Activated naive CD4-positive, alpha-beta T cell treated with anti-CD3 and anti-CD28 coated beads for 36 hours (primary cell): ENCODE data around the gene ACP1. TPM values are rescaled to one million over a fixed set of nuclear protein-coding genes. Genes with fewer than 3 reads are reported as not detected.

Experiments used
- CTCF ChIA-PET: fragments of 350-600 bp; sonication (Branson Sonifier 250); formaldehyde crosslinking; loops from one replicate; lab custom pipeline; 2021; ENCODE audit warnings: antibody characterized with exemption; lab: Charles Lee
- DNase-seq: peaks from one replicate; pipeline ENCODE4 v3.0.0-alpha.2; 2020
- H3K27ac Mint-ChIP-seq: one replicate; pipeline ENCODE4 v1.8.0; 2021; ENCODE audit warnings: mild to moderate bottlenecking, mixed read lengths
- H3K27me3 Mint-ChIP-seq: one replicate; pipeline ENCODE4 v1.8.0; 2021; ENCODE audit warnings: low read depth, mixed read lengths
- H3K36me3 Mint-ChIP-seq: one replicate; pipeline ENCODE4 v1.8.0; 2021; ENCODE audit warnings: low read depth, mixed read lengths
- H3K4me1 Mint-ChIP-seq: one replicate; pipeline ENCODE4 v1.8.0; 2021; ENCODE audit warnings: low read depth, mixed read lengths
- H3K4me3 Mint-ChIP-seq: one replicate; pipeline ENCODE4 v1.8.0; 2021; ENCODE audit warnings: mild to moderate bottlenecking, moderate library complexity, mixed read lengths
- H3K9me3 Mint-ChIP-seq: one replicate; pipeline ENCODE4 v1.8.0; 2021; ENCODE audit warnings: mixed read lengths
- intact Hi-C: fragments of 100-400 bp; cut with micrococcal nuclease; formaldehyde crosslinking; loops from one replicate; pipeline ENCODE4 v1.15.1; 2023
- total RNA-seq, 2 experiments: library from RNA; stranded (reverse); gene quantifications; one replicate each; pipeline ENCODE4 v1.2.3, GENCODE V29; 2021

The ACP1 gene
- total RNA-seq, 2 experiments from 2014 or later, result 144 to 147 TPM

GRCh38 chr2:238431-238830 is 26.3 kb upstream of the ACP1 start:
- CTCF ChIA-PET, result interaction anchor here (0.6 kb wide), 1 partner anchor 14 kb away, joined by 3 read pairs; no protein-coding TSS in a partner anchor
- no peak for DNase-seq
- Mint-ChIP-seq H3K9me3 (peaks cover 2% of the 10 kb centered on the region), H3K4me1 (peaks cover 2% of the 10 kb centered on the region), H3K27ac (no peak overlapping the region), H3K36me3 (peaks cover 27% of the 10 kb centered on the region), H3K27me3 (no peaks in the 10 kb centered on the region), H3K4me3 (no peak overlapping the region)
- intact Hi-C loops, result no loop called here

- CTCF ChIA-PET, result no interaction called here
- H3K27ac Mint-ChIP-seq, result no peak overlapping the region
- DNase-seq, result no peak
- H3K9me3 Mint-ChIP-seq, result peaks cover 2% of the 10 kb centered on the region
- intact Hi-C loops, result no loop called here
- H3K4me3 Mint-ChIP-seq, result no peak overlapping the region
- peaks cover 2% of the 10 kb centered on the region for H3K4me1 Mint-ChIP-seq
- no peaks in the 10 kb centered on the region for H3K27me3 Mint-ChIP-seq
- peaks cover 29% of the 10 kb centered on the region for H3K36me3 Mint-ChIP-seq
Observed at GRCh38 chr2:238869-239268, 25.9 kb upstream of the ACP1 start.

- H3K36me3 Mint-ChIP-seq, result peaks cover 44% of the 10 kb centered on the region
- no peak for DNase-seq
- intact Hi-C loops, result no loop called here
- H3K27ac Mint-ChIP-seq, result no peak overlapping the region
- CTCF ChIA-PET, result no interaction called here
- H3K9me3 Mint-ChIP-seq, result peaks cover 2% of the 10 kb centered on the region
- H3K27me3 Mint-ChIP-seq, result no peaks in the 10 kb centered on the region
- peaks cover 5% of the 10 kb centered on the region for H3K4me1 Mint-ChIP-seq
- no peak overlapping the region for H3K4me3 Mint-ChIP-seq
Observed at GRCh38 chr2:244547-244946, 20.2 kb upstream of the ACP1 start.

GRCh38 chr2:246489-247144 is 18.1 kb upstream of the ACP1 start:
- peaks cover 2% of the 10 kb centered on the region for H3K9me3 Mint-ChIP-seq
- no peak overlapping the region for H3K4me3 Mint-ChIP-seq
- peaks cover 36% of the 10 kb centered on the region for H3K36me3 Mint-ChIP-seq
- peaks cover 5% of the 10 kb centered on the region for H3K4me1 Mint-ChIP-seq
- CTCF ChIA-PET, result interaction anchor here (0.7 to 2.9 kb wide), 13 partner anchors 10 to 391 kb away, joined by 3 to 18 read pairs (median 3); no protein-coding TSS in a partner anchor
- H3K27ac Mint-ChIP-seq, result no peak overlapping the region
- peak; percentile 51 for DNase-seq
- H3K27me3 Mint-ChIP-seq, result no peaks in the 10 kb centered on the region
- intact Hi-C loops, result loop anchor here (1.0 to 2.0 kb wide), 4 partner anchors 18 to 416 kb away; partner anchors contain the start of genes ACP1 and SH3YL1

- Mint-ChIP-seq H3K36me3 (peaks cover 25% of the 10 kb centered on the region), H3K27me3 (no peaks in the 10 kb centered on the region), H3K27ac (no peak overlapping the region), H3K4me1 (peaks cover 5% of the 10 kb centered on the region), H3K9me3 (no peaks in the 10 kb centered on the region), H3K4me3 (no peak overlapping the region)
- CTCF ChIA-PET, result interaction anchor here (1.0 to 1.3 kb wide), 2 partner anchors 8 to 14 kb away, joined by 3 to 4 read pairs; no protein-coding TSS in a partner anchor
- DNase-seq, result no peak
- intact Hi-C loops, result no loop called here
Observed at GRCh38 chr2:248724-249123, 16.0 kb upstream of the ACP1 start.

- Mint-ChIP-seq H3K27me3 (no peaks in the 10 kb centered on the region), H3K27ac (no peak overlapping the region), H3K4me3 (no peak overlapping the region), H3K9me3 (no peaks in the 10 kb centered on the region), H3K4me1 (peaks cover 5% of the 10 kb centered on the region), H3K36me3 (peaks cover 19% of the 10 kb centered on the region)
- no peak for DNase-seq
- intact Hi-C loops, result no loop called here
- CTCF ChIA-PET, result no interaction called here
Observed at GRCh38 chr2:249538-250042, 15.2 kb upstream of the ACP1 start.

GRCh38 chr2:252001-252602 is 12.6 kb upstream of the ACP1 start:
- peaks cover 2% of the 10 kb centered on the region for H3K4me1 Mint-ChIP-seq

GRCh38 chr2:253202-253638 is 11.5 kb upstream of the ACP1 start:
- intact Hi-C loops, result no loop called here
- CTCF ChIA-PET, result no interaction called here
- no peak for DNase-seq
- Mint-ChIP-seq H3K27me3 (no peaks in the 10 kb centered on the region), H3K4me1 (peaks cover 2% of the 10 kb centered on the region), H3K27ac (no peak overlapping the region), H3K4me3 (no peak overlapping the region), H3K36me3 (peaks cover 14% of the 10 kb centered on the region), H3K9me3 (peaks cover 7% of the 10 kb centered on the region)

More at GRCh38 chr2:252001-252602, 12.6 kb upstream of the ACP1 start:
- no peaks in the 10 kb centered on the region for H3K9me3 Mint-ChIP-seq
- no peak for DNase-seq
- CTCF ChIA-PET, result interaction anchor here (0.6 to 0.9 kb wide), 2 partner anchors 14 to 69 kb away, joined by 3 read pairs; no protein-coding TSS in a partner anchor
- no peaks in the 10 kb centered on the region for H3K27me3 Mint-ChIP-seq
- intact Hi-C loops, result no loop called here
- H3K27ac Mint-ChIP-seq, result no peak overlapping the region
- no peak overlapping the region for H3K4me3 Mint-ChIP-seq
- H3K36me3 Mint-ChIP-seq, result peaks cover 11% of the 10 kb centered on the region

- CTCF ChIA-PET, result interaction anchor here (1.1 kb wide), 1 partner anchor 17 kb away, joined by 3 read pairs; no protein-coding TSS in a partner anchor
Observed at GRCh38 chr2:254241-254640, 10.5 kb upstream of the ACP1 start.

GRCh38 chr2:255195-255594 is 9.6 kb upstream of the ACP1 start:
- DNase-seq, result no peak
- peaks cover 17% of the 10 kb centered on the region for H3K9me3 Mint-ChIP-seq
- no peak overlapping the region for H3K27ac Mint-ChIP-seq
- H3K4me1 Mint-ChIP-seq, result peaks cover 2% of the 10 kb centered on the region
- peaks cover 19% of the 10 kb centered on the region for H3K36me3 Mint-ChIP-seq
- CTCF ChIA-PET, result interaction anchor here (1.1 to 1.8 kb wide), 2 partner anchors 12 to 18 kb away, joined by 3 to 4 read pairs; no protein-coding TSS in a partner anchor
- intact Hi-C loops, result no loop called here
- no peaks in the 10 kb centered on the region for H3K27me3 Mint-ChIP-seq
- H3K4me3 Mint-ChIP-seq, result no peak overlapping the region

More at GRCh38 chr2:254241-254640, 10.5 kb upstream of the ACP1 start:
- Mint-ChIP-seq H3K9me3 (peaks cover 15% of the 10 kb centered on the region), H3K36me3 (peaks cover 18% of the 10 kb centered on the region), H3K27ac (no peak overlapping the region), H3K4me3 (no peak overlapping the region), H3K4me1 (peaks cover 2% of the 10 kb centered on the region), H3K27me3 (no peaks in the 10 kb centered on the region)
- intact Hi-C loops, result no loop called here
- DNase-seq, result no peak

GRCh38 chr2:256094-256493 is 8.7 kb upstream of the ACP1 start:
- H3K9me3 Mint-ChIP-seq, result peaks cover 19% of the 10 kb centered on the region
- no peak for DNase-seq
- no peaks in the 10 kb centered on the region for H3K27me3 Mint-ChIP-seq
- CTCF ChIA-PET, result interaction anchor here (1.8 kb wide), 1 partner anchor 11 kb away, joined by 4 read pairs; no protein-coding TSS in a partner anchor
- H3K4me1 Mint-ChIP-seq, result peaks cover 2% of the 10 kb centered on the region
- intact Hi-C loops, result no loop called here
- H3K36me3 Mint-ChIP-seq, result peaks cover 27% of the 10 kb centered on the region
- H3K27ac Mint-ChIP-seq, result no peak overlapping the region
- H3K4me3 Mint-ChIP-seq, result no peak overlapping the region

- CTCF ChIA-PET, result no interaction called here
- no peak overlapping the region for H3K27ac Mint-ChIP-seq
- intact Hi-C loops, result no loop called here
- no peak overlapping the region for H3K4me3 Mint-ChIP-seq
- H3K27me3 Mint-ChIP-seq, result no peaks in the 10 kb centered on the region
- peaks cover 4% of the 10 kb centered on the region for H3K4me1 Mint-ChIP-seq
- DNase-seq, result no peak
- H3K36me3 Mint-ChIP-seq, result peaks cover 25% of the 10 kb centered on the region
- H3K9me3 Mint-ChIP-seq, result peaks cover 20% of the 10 kb centered on the region
Observed at GRCh38 chr2:257429-257828, 7.3 kb upstream of the ACP1 start.
